OCI-LY1 (cell line): Measurements from ENCODE around the gene ADAM20.

Source experiments
- CTCF ChIP-seq: fragments of 200-600 bp; sonication (generic), shearing (Covaris generic); IDR thresholded peaks from 2 replicates; pipeline ENCODE4 v1.5.1; 2017; ENCODE audit warnings: mild to moderate bottlenecking, antibody characterized with exemption, low read length, moderate library complexity, mixed read lengths
- EZH2 ChIP-seq: fragments of 200-600 bp; sonication (generic), shearing (Covaris generic); IDR thresholded peaks from 2 replicates; pipeline ENCODE4 v1.8.0; 2017; ENCODE audit warnings: borderline replicate concordance, mixed run types, mild to moderate bottlenecking, antibody characterized with exemption, low read length, moderate library complexity, mixed read lengths

- TF ChIP-seq CTCF (no peak), EZH2 (no peak)
These were observed 9.1 kb downstream of the ADAM20 start for GRCh38 chr14:70525691-70526090.
